ENCODE data around the gene C10orf53. TPM values are rescaled to one million over a fixed set of nuclear protein-coding genes. Genes with fewer than 3 reads are reported as not detected.

C10orf53 gene
- total RNA-seq, 1 experiment from 2014 or later = not detected

GRCh38 chr10:49632406-49633317 lies 46.8 kb upstream of the C10orf53 start:
- Mint-ChIP-seq H3K4me1 (peaks cover 0 to 3% of the 10 kb centered on the region in 2 experiments; a peak in 1 of 4 replicates), H3K4me3 (no peak overlapping the region), H3K27me3 (ENCODE audit: low read depth) (peaks cover 25% of the 10 kb centered on the region), H3K27ac (no peak overlapping the region), H3K36me3 (ENCODE audit: insufficient read depth in 1 of 3, low read depth in 3 of 3) (no peaks in the 10 kb centered on the region), H3K9me3 (no peaks in the 10 kb centered on the region)
- no peak for TF ChIP-seq CTCF (conservative IDR thresholded peaks at IDR 0.05)
- H3T11ph ChIP-seq (ENCODE audit: low read length) = no peak overlapping the region
- H3K27me3 ChIP-seq (ENCODE audit: insufficient read depth, low read length) = no peaks in the 10 kb centered on the region
- no peak overlapping the region for H3K27ac ChIP-seq (ENCODE audit: insufficient read length, low read depth, low read length)
- H2BK12ac ChIP-seq (ENCODE audit: insufficient read length, low read depth, low read length) = no peak overlapping the region
- H3K18ac ChIP-seq (ENCODE audit: insufficient read length, low read depth, low read length) = peak overlapping the region; percentile 17
- no peak overlapping the region for H2BK120ac ChIP-seq (ENCODE audit: low read depth, low read length, poor library complexity, severe bottlenecking)
- H3K56ac ChIP-seq (ENCODE audit: insufficient read length, low read depth, low read length) = no peak overlapping the region
- no peaks in the 10 kb centered on the region for H3K4me1 ChIP-seq (ENCODE audit: insufficient read depth, low read length)
- no peak overlapping the region for H4K8ac ChIP-seq (replicated peaks; ENCODE audit: insufficient read length, low read depth, low read length)
- no peak overlapping the region for H3K9ac ChIP-seq (ENCODE audit: extremely low read depth, insufficient read length, low read length)
- H3K23ac ChIP-seq (ENCODE audit: insufficient read length, low read depth, low read length) = no peak overlapping the region
- no peak overlapping the region for H2BK15ac ChIP-seq (ENCODE audit: low read depth, low read length)
- no peak overlapping the region for H3K4ac ChIP-seq (ENCODE audit: low read depth, low read length)
- no peak overlapping the region for H2AK5ac ChIP-seq (ENCODE audit: insufficient read length, low read length)
- H4K91ac ChIP-seq (ENCODE audit: insufficient read length, low read depth, low read length) = no peak overlapping the region
- no peaks in the 10 kb centered on the region for H3K79me1 ChIP-seq (ENCODE audit: insufficient read depth, low read depth, low read length, poor library complexity, severe bottlenecking)
- H4K20me1 ChIP-seq (ENCODE audit: control insufficient read depth, insufficient read depth, insufficient read length) = no peaks in the 10 kb centered on the region
- H2BK20ac ChIP-seq (ENCODE audit: low read depth, low read length, poor library complexity, severe bottlenecking) = no peak overlapping the region
- no peak overlapping the region for H2AFZ ChIP-seq (ENCODE audit: low read length)
- no peak overlapping the region for H4K5ac ChIP-seq (ENCODE audit: insufficient read length, low read depth, low read length)
- H3K9me3 ChIP-seq (ENCODE audit: control insufficient read depth, low read depth, low read length) = no peaks in the 10 kb centered on the region
- no peaks in the 10 kb centered on the region for H3K79me2 ChIP-seq (ENCODE audit: insufficient read depth, low read length)
- H2BK5ac ChIP-seq (ENCODE audit: insufficient read length, low read length) = no peak overlapping the region
- H3K14ac ChIP-seq (ENCODE audit: insufficient read depth, low read length) = peak overlapping the region; percentile 43; the same call in 1 of the 2 replicates
- no peak for DNase-seq
- no peak overlapping the region for H3K4me2 ChIP-seq (ENCODE audit: insufficient read depth, insufficient read length, low read length)
- H3K23me2 ChIP-seq (ENCODE audit: insufficient read length, low read depth, low read length, poor library complexity, severe bottlenecking) = no peaks in the 10 kb centered on the region
- no CpG with 5 or more reads among the region's 12 CpGs for WGBS (ENCODE audit: extremely low coverage, insufficient read length, low lambda C conversion rate)
